Measurements from ENCODE around the gene COL16A1.

COL16A1 gene

DNA sequence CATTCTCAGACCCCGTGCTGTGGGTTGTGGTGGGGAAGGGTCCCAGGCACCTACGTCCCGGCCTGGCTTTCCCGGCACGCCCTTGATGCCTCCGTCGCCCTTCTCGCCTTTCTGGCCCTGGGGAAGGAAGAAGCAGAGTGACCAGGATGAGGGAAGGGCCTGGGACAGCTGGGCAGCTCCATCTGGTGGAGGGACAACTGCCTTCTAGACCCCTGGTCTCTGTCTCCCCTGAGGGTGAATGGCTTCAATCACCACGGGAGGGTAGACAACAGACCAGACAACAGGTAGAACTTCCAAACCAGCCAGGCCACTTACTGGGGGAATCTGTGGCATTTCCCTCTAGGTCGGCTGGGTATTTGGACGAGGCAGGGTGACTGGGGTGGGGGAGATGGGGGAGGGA is 11.9 kb downstream of the COL16A1 start:
- Histone ChIP-seq H2AFZ (no peak overlapping the region), H3K4me1 (no peaks in the 10 kb centered on the region), H3K9me3 (ENCODE audit: control insufficient read depth, low read length) (no peaks in the 10 kb centered on the region), H3K9ac (no peak overlapping the region), H3K79me2 (no peaks in the 10 kb centered on the region), H3K27me3 (ENCODE audit: control insufficient read depth, insufficient read depth, low read length) (no peaks in the 10 kb centered on the region), H3K4me3 (ENCODE audit: low read depth, low read length) (no peak overlapping the region), H3K4me2 (ENCODE audit: low read length) (no peak overlapping the region), H3K36me3 (ENCODE audit: control insufficient read depth, insufficient read depth, low read length) (no peaks in the 10 kb centered on the region), H3K27ac (no peak overlapping the region)
- TF ChIP-seq, protein P1, sequence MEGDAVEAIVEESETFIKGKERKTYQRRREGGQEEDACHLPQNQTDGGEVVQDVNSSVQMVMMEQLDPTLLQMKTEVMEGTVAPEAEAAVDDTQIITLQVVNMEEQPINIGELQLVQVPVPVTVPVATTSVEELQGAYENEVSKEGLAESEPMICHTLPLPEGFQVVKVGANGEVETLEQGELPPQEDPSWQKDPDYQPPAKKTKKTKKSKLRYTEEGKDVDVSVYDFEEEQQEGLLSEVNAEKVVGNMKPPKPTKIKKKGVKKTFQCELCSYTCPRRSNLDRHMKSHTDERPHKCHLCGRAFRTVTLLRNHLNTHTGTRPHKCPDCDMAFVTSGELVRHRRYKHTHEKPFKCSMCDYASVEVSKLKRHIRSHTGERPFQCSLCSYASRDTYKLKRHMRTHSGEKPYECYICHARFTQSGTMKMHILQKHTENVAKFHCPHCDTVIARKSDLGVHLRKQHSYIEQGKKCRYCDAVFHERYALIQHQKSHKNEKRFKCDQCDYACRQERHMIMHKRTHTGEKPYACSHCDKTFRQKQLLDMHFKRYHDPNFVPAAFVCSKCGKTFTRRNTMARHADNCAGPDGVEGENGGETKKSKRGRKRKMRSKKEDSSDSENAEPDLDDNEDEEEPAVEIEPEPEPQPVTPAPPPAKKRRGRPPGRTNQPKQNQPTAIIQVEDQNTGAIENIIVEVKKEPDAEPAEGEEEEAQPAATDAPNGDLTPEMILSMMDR (IDR thresholded peaks at IDR 0.05), result no peak

DNA sequence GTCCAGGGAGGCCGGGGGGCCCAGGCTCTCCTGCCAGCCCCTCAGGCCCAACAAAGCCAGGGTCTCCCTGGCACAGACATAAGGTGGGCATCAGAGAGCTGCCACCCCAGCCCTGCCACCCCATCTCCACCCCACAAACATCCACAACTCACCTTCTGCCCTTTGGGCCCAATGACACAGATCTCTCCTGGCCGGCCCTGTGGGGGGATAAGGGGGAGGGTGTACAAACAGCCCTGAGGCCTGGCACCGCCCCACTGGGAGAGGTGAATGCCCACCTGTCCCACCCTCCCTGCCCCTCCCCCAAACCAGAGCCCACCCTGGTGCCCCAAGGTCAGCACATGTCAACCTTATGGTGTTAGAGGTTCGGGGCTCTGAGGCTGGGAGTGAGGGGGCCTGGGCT is 12.4 kb downstream of the COL16A1 start:
- no peak overlapping the region for H3K27ac ChIP-seq
- TF ChIP-seq, protein P1 (IDR thresholded peaks at IDR 0.05), result no peak
- no peaks in the 10 kb centered on the region for H3K4me1 ChIP-seq
- H3K4me2 ChIP-seq (ENCODE audit: low read length), result no peak overlapping the region
- no peaks in the 10 kb centered on the region for H3K27me3 ChIP-seq (ENCODE audit: control insufficient read depth, insufficient read depth, low read length)
- H3K9ac ChIP-seq, result no peak overlapping the region
- no peaks in the 10 kb centered on the region for H3K79me2 ChIP-seq
- H3K9me3 ChIP-seq (ENCODE audit: control insufficient read depth, low read length), result no peaks in the 10 kb centered on the region
- no peak overlapping the region for H3K4me3 ChIP-seq (ENCODE audit: low read depth, low read length)
- H3K36me3 ChIP-seq (ENCODE audit: control insufficient read depth, insufficient read depth, low read length), result no peaks in the 10 kb centered on the region
- no peak overlapping the region for H2AFZ ChIP-seq

DNA sequence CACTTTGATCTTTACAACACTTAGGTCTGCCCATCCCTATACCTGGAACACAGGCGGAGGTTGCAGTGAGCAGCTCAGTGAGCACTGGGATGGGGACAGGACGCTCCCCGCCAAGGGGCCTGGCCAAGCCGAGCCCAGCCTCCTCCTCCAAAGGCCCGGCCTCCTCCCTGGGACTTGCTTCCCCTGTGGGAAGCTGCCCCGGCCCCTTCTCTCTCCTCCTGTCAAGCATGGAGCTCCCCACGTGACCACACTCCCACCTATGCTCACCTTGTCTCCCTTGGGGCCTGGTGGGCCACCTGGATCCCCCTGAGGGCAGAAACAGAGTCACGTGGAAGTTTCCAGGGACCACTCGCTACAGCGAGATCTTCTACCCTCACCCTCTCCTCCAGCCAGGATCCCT is 12.9 kb downstream of the COL16A1 start:
- Histone ChIP-seq H3K9me3 (ENCODE audit: control insufficient read depth, low read length) (no peaks in the 10 kb centered on the region), H3K27me3 (ENCODE audit: control insufficient read depth, insufficient read depth, low read length) (no peaks in the 10 kb centered on the region), H3K27ac (no peak overlapping the region), H3K4me2 (ENCODE audit: low read length) (no peak overlapping the region), H3K4me3 (ENCODE audit: low read depth, low read length) (no peak overlapping the region), H3K36me3 (ENCODE audit: control insufficient read depth, insufficient read depth, low read length) (no peaks in the 10 kb centered on the region), H3K79me2 (no peaks in the 10 kb centered on the region), H3K4me1 (no peaks in the 10 kb centered on the region), H2AFZ (no peak overlapping the region), H3K9ac (no peak overlapping the region)
- TF ChIP-seq, protein P1 (IDR thresholded peaks at IDR 0.05), result no peak

DNA sequence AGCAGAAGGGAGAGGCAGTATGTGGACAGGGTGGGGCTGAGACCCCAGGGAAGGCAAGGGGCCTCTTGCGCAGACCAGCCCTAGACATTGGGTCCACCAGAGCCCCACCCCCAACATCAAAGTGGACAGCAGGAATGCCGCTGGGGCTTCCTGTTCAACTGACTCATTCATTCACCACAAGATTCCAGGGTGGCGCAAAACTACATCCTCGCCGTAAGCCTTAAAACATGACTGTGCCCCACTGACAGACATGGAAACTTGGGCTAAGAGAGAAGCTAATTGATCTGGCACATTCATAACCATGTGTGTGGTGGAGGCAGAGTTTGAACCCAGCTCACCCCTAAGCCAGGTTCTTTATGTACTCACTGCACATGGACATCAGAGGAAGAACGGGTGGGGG is 14.0 kb downstream of the COL16A1 start:
- H3K9me3 ChIP-seq (ENCODE audit: control insufficient read depth, low read length), result no peaks in the 10 kb centered on the region
- TF ChIP-seq, protein P1 (IDR thresholded peaks at IDR 0.05), result no peak
- H3K9ac ChIP-seq, result no peak overlapping the region
- no peaks in the 10 kb centered on the region for H3K79me2 ChIP-seq
- H3K27ac ChIP-seq, result no peak overlapping the region
- H3K4me2 ChIP-seq (ENCODE audit: low read length), result no peak overlapping the region
- no peaks in the 10 kb centered on the region for H3K4me1 ChIP-seq
- H2AFZ ChIP-seq, result no peak overlapping the region
- no peaks in the 10 kb centered on the region for H3K27me3 ChIP-seq (ENCODE audit: control insufficient read depth, insufficient read depth, low read length)
- no peak overlapping the region for H3K4me3 ChIP-seq (ENCODE audit: low read depth, low read length)
- no peaks in the 10 kb centered on the region for H3K36me3 ChIP-seq (ENCODE audit: control insufficient read depth, insufficient read depth, low read length)

DNA sequence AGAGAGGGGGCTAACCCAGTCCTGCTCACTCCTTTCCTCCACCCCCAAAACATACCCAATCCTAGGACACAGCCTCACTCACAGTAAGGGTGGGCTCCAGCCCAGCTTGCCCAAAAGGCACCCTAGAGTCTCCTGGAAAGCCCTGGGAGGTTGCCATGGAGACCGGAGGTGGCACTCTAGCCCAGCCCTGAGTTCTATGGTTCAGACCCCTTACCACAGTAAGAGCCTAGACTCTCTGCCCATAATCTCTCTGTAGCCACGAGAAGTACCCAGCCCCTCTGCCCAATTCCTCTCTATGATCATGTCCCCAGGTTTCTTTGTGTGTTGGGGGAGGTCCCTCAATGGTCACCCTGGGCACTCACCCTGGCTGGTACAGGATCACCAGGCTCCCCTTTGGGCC is 14.4 kb downstream of the COL16A1 start:
- Histone ChIP-seq H3K36me3 (ENCODE audit: control insufficient read depth, insufficient read depth, low read length) (no peaks in the 10 kb centered on the region), H3K27me3 (ENCODE audit: control insufficient read depth, insufficient read depth, low read length) (no peaks in the 10 kb centered on the region)

More for the DNA sequence above, 14.4 kb downstream of the COL16A1 start:
- H3K9me3 ChIP-seq (ENCODE audit: control insufficient read depth, low read length), result no peaks in the 10 kb centered on the region
- no peak overlapping the region for H2AFZ ChIP-seq
- no peaks in the 10 kb centered on the region for H3K4me1 ChIP-seq
- no peak overlapping the region for H3K4me2 ChIP-seq (ENCODE audit: low read length)
- H3K9ac ChIP-seq, result no peak overlapping the region
- H3K79me2 ChIP-seq, result no peaks in the 10 kb centered on the region
- TF ChIP-seq, protein P1 (IDR thresholded peaks at IDR 0.05), result no peak
- no peak overlapping the region for H3K4me3 ChIP-seq (ENCODE audit: low read depth, low read length)
- H3K27ac ChIP-seq, result no peak overlapping the region
